DOHH2 (cell line): ENCODE data around the gene ZNF48.
A peak's percentile ranks its signal among the peaks of the same experiment; 100 is the strongest.

Experiments used
- H3F3A ChIP-seq: fragments of 200-600 bp; sonication (generic), shearing (Covaris generic); 2 replicates; pipeline ENCODE4 v1.6.0; 2016; ENCODE audit warnings: antibody characterized with exemption, mild to moderate bottlenecking; ENCODE audit not compliant: control insufficient read depth, insufficient read depth
- H3K27ac ChIP-seq: fragments of 200-600 bp; sonication (generic); 2 replicates; pipeline ENCODE4 v1.5.1; 2014; ENCODE audit warnings: low read depth, mild to moderate bottlenecking, low read length, moderate library complexity
- H3K27me3 ChIP-seq: fragments of 200-600 bp; sonication (generic); 2 replicates; pipeline ENCODE4 v1.6.1; 2014; ENCODE audit warnings: mild to moderate bottlenecking, low read length, mixed read lengths; ENCODE audit not compliant: control insufficient read depth
- H3K36me3 ChIP-seq: fragments of 200-600 bp; sonication (generic); 2 replicates; pipeline ENCODE4 v1.6.1; 2014; ENCODE audit warnings: mild to moderate bottlenecking, low read length, moderate library complexity, mixed read lengths; ENCODE audit not compliant: control insufficient read depth
- H3K4me1 ChIP-seq: fragments of 200-600 bp; sonication (generic); 2 replicates; pipeline ENCODE4 v1.6.1; 2014; ENCODE audit warnings: mild to moderate bottlenecking, low read length, mixed read lengths; ENCODE audit not compliant: control insufficient read depth
- H3K4me2 ChIP-seq: fragments of 200-600 bp; sonication (generic); 2 replicates; pipeline ENCODE4 v1.6.0; 2014; ENCODE audit warnings: mild to moderate bottlenecking, low read length, moderate library complexity
- H3K4me3 ChIP-seq: fragments of 200-600 bp; sonication (generic); 2 replicates; pipeline ENCODE4 v1.5.1; 2014; ENCODE audit warnings: mild to moderate bottlenecking, low read length, mixed read lengths
- H3K79me2 ChIP-seq: fragments of 200-600 bp; sonication (generic); 2 replicates; pipeline ENCODE4 v1.6.1; 2014; ENCODE audit warnings: mild to moderate bottlenecking, low read length, mixed read lengths; ENCODE audit not compliant: control insufficient read depth
- H3K9me2 ChIP-seq: fragments of 200-600 bp; sonication (generic); replicated peaks from 2 replicates; pipeline ENCODE4 v1.6.1; 2014; ENCODE audit warnings: mild to moderate bottlenecking, low read length, mixed read lengths; ENCODE audit not compliant: control insufficient read depth
- H3K9me3 ChIP-seq: fragments of 200-600 bp; sonication (generic); 2 replicates; pipeline ENCODE4 v1.6.1; 2014; ENCODE audit warnings: antibody characterized with exemption, low read length, mixed read lengths; ENCODE audit not compliant: control insufficient read depth, insufficient read depth
- H4K20me1 ChIP-seq: fragments of 200-600 bp; sonication (generic); 2 replicates; pipeline ENCODE4 v1.6.0; 2014; ENCODE audit warnings: low read depth, mild to moderate bottlenecking, antibody characterized with exemption, low read length, moderate library complexity; ENCODE audit not compliant: control insufficient read depth, insufficient read depth
- EZH2phosphoT487 ChIP-seq: fragments of 200-600 bp; sonication (generic); IDR thresholded peaks from 2 replicates; pipeline ENCODE4 v1.6.1; 2017; ENCODE audit warnings: borderline replicate concordance, mild to moderate bottlenecking, antibody characterized with exemption, low read length, moderate library complexity, mixed read lengths
- TF ChIP-seq, protein P1 (sequence below): fragments of 200-600 bp; sonication (generic); IDR thresholded peaks from one replicate; pipeline ENCODE4 v1.5.1; 2014; ENCODE audit warnings: antibody characterized with exemption, mild to moderate bottlenecking, low read depth, low read length; ENCODE audit not compliant: poor library complexity, severe bottlenecking

The ZNF48 gene

DNA sequence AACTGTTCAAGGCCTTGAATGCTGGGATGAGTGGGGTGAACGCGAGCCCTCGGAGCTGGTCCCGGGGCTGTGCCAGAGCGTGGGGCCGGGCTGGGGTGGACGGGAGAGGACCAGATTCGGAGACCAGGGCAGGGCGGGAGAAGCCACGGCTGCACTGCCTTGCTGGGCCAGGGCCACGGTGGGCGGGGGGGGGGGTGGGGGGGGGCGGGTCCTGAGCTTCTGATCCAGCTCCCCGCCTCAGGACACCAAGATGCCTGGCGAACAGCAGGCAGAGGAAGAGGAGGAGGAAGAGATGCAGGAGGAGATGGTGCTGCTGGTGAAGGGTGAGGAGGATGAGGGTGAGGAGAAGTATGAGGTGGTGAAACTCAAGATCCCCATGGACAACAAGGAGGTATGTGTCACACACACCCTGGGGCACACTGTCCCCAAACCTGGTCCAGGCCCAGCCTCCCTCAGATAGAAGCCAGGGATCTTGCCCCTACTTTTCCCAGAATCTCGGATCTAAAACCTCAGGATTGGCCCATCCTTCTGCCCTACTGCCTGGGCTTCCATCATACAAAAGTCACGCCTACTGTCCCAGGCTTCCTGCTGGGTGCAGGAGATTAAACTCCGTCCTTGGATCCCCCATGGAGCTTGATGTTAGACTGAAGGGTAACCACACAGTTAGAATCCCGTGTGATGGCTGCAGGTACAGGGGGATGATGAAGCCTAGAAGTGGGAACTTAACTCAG is 12.7 kb downstream of the ZNF48 start:
- peaks cover 27% of the 10 kb centered on the region for H3K4me1 ChIP-seq
- H3K4me3 ChIP-seq: peak overlapping the region; percentile 92
- H4K20me1 ChIP-seq: no peaks in the 10 kb centered on the region
- H3K9me2 ChIP-seq: no peaks in the 10 kb centered on the region
- no peaks in the 10 kb centered on the region for H3K27me3 ChIP-seq
- TF ChIP-seq, protein P1, sequence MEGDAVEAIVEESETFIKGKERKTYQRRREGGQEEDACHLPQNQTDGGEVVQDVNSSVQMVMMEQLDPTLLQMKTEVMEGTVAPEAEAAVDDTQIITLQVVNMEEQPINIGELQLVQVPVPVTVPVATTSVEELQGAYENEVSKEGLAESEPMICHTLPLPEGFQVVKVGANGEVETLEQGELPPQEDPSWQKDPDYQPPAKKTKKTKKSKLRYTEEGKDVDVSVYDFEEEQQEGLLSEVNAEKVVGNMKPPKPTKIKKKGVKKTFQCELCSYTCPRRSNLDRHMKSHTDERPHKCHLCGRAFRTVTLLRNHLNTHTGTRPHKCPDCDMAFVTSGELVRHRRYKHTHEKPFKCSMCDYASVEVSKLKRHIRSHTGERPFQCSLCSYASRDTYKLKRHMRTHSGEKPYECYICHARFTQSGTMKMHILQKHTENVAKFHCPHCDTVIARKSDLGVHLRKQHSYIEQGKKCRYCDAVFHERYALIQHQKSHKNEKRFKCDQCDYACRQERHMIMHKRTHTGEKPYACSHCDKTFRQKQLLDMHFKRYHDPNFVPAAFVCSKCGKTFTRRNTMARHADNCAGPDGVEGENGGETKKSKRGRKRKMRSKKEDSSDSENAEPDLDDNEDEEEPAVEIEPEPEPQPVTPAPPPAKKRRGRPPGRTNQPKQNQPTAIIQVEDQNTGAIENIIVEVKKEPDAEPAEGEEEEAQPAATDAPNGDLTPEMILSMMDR: no peak
- no peak for TF ChIP-seq EZH2phosphoT487
- H3K9me3 ChIP-seq: no peaks in the 10 kb centered on the region
- peak overlapping the region; percentile 87 for H3K4me2 ChIP-seq
- H3K79me2 ChIP-seq: peaks cover 27% of the 10 kb centered on the region
- H3F3A ChIP-seq: peaks cover 10% of the 10 kb centered on the region
- peak overlapping the region; percentile 72 for H3K27ac ChIP-seq
- H3K36me3 ChIP-seq: peaks cover 25% of the 10 kb centered on the region

DNA sequence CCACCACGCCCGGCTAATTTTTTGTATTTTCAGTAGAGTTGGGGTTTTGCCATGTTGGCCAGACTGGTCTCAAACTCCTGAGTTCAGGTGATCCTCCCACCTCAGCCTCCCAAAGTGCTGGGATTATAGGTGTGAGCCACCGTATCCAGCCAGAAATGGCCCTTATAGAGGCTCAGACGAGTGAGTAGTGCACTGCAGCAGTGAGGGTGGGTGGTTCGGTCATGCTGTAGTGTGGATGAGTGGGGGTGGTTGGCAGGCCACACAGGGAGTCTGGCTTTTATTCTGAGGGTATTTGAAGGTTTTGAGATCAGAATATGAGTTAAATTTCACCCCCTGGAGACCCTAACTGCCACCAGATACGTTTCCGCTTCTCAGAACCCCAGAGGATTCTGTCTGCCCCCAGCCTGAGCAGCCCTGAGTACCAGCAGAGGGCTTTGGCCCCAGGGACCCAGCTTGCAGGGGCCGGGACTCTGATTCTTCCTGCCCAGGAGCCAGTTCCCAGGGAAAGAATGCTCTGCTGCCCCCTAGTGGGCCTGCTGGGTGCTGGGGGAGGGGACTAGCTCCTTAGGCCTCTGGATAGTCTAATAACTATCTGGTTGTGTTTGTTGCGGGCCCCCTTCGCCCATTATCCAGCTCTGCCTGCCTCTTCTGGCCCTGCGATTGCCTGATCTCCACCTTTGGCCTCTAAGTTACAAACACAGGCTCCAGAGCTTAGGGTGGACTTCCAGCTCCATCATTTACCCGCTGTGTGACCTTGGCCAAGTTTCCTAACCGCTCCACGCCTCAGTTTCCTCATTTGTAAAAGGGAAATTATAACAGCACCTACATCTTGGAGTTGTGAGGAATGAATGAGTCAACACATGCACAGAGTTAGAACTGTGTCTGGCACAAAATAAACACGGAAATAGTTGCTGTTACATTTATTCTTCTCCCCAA is 14.2 kb downstream of the ZNF48 start:
- Histone ChIP-seq H3F3A (peaks cover 12% of the 10 kb centered on the region), H3K4me1 (peaks cover 27% of the 10 kb centered on the region), H3K27ac (peak overlapping the region; percentile 72), H3K4me2 (peak overlapping the region; percentile 87), H3K9me2 (no peaks in the 10 kb centered on the region), H3K4me3 (peak overlapping the region; percentile 92), H3K27me3 (no peaks in the 10 kb centered on the region), H3K9me3 (no peaks in the 10 kb centered on the region), H3K36me3 (peaks cover 37% of the 10 kb centered on the region), H4K20me1 (no peaks in the 10 kb centered on the region), H3K79me2 (peaks cover 27% of the 10 kb centered on the region)
- no peak for TF ChIP-seq EZH2phosphoT487
- TF ChIP-seq, protein P1: peak; percentile 94

DNA sequence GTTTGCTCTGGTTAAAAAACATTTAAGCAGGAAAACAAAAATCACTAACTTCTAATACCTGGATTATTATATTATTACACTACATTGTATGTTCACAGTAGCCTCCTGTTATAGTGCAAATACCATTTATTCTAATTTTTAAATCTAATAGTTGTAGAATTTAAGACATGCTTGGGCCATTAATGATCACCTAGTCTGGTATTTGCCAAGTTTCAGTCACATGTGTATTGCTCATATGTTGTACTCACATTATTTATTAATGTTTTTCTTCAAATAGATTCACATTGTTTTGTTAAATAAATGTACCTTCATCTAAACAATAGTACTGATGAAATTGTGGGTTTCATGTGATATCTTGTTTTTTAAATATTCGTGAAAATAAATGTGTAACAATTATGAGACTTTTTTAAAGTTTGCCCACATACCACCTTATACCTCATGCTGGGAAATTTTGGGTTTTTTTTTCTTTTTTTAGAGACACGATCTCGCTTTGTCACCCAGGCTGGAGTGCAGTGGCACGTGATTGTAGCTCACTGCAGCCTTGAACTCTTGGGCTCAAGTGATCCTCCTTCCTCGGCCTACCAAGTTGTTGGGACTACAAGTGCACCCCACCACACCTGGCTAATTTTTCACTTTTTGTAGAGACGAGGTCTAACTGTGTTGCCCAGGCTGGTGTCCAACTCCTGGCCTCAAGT is 18.0 kb downstream of the ZNF48 start:
- H3K4me1 ChIP-seq: peaks cover 29% of the 10 kb centered on the region
- H3K36me3 ChIP-seq: peaks cover 42% of the 10 kb centered on the region
- TF ChIP-seq, protein P1: no peak
- TF ChIP-seq EZH2phosphoT487: no peak

More for the DNA sequence above, 18.0 kb downstream of the ZNF48 start:
- Histone ChIP-seq H3K9me3 (no peaks in the 10 kb centered on the region), H4K20me1 (no peaks in the 10 kb centered on the region), H3F3A (peaks cover 19% of the 10 kb centered on the region), H3K27me3 (no peaks in the 10 kb centered on the region), H3K27ac (no peak overlapping the region), H3K4me3 (no peak overlapping the region), H3K9me2 (no peaks in the 10 kb centered on the region), H3K79me2 (peaks cover 36% of the 10 kb centered on the region), H3K4me2 (no peak overlapping the region)
